Measurements from ENCODE around the gene SLC29A2. TPM values are rescaled to one million over a fixed set of nuclear protein-coding genes. Genes with fewer than 3 reads are reported as not detected.

SLC29A2 gene
- total and polyA plus RNA-seq, 2 donors (not counting 1 experiment from before 2014, with no cell fraction given) = 16.2 to 18.5 TPM

GRCh38 chr11:66339686-66340483 lies 31.7 kb downstream of the SLC29A2 start:
- DNase-seq = no peak
- Histone ChIP-seq H3K4me3 (ENCODE audit: control extremely low read depth in 1 of 5, extremely low read depth in 1 of 5, insufficient read depth in 1 of 5, low read depth in 2 of 5, low read length in 4 of 5) (no peak overlapping the region), H3K79me2 (ENCODE audit: control insufficient read depth, insufficient read depth, low read length) (peaks cover 28% of the 10 kb centered on the region), H3K4me1 (ENCODE audit: control insufficient read depth in 2 of 2, insufficient read depth in 2 of 2, low read length in 2 of 2) (peaks cover 22 to 40% of the 10 kb centered on the region in 2 donors), H3K36me3 (replicated peaks in 1 of 2; ENCODE audit: control extremely low read depth in 1 of 2, control insufficient read depth in 1 of 2, extremely low read depth in 1 of 2, insufficient read depth in 2 of 2, low read length in 1 of 2) (peaks cover 0 to 49% of the 10 kb centered on the region in 2 experiments), H2AFZ (ENCODE audit: insufficient read depth, low read depth, low read length, poor library complexity, severe bottlenecking) (no peak overlapping the region), H3K27me3 (replicated peaks in 1 of 4; ENCODE audit: control extremely low read depth in 1 of 4, control insufficient read depth in 3 of 4, insufficient read depth in 4 of 4, low read length in 3 of 4) (peaks cover 0 to 9% (median 3%) of the 10 kb centered on the region in 4 experiments), H3K9me3 (ENCODE audit: control extremely low read depth in 1 of 3, control insufficient read depth in 2 of 3, insufficient read depth in 1 of 3, low read length in 2 of 3) (no peaks in the 10 kb centered on the region), H3K27ac (ENCODE audit: low read length in 2 of 2) (no peak overlapping the region), H3K9ac (ENCODE audit: low read length) (no peak overlapping the region), H4K20me1 (ENCODE audit: control insufficient read depth, insufficient read depth, low read length, poor library complexity, severe bottlenecking) (peaks cover 53% of the 10 kb centered on the region), H3K4me2 (replicated peaks; ENCODE audit: low read depth, low read length, poor library complexity, severe bottlenecking) (no peak overlapping the region)
- no peak for TF ChIP-seq EZH2 (IDR thresholded peaks at IDR 0.05; ENCODE audit: borderline replicate concordance, insufficient read depth, low read depth, low read length, poor library complexity, severe bottlenecking)
- TF ChIP-seq, protein P1, sequence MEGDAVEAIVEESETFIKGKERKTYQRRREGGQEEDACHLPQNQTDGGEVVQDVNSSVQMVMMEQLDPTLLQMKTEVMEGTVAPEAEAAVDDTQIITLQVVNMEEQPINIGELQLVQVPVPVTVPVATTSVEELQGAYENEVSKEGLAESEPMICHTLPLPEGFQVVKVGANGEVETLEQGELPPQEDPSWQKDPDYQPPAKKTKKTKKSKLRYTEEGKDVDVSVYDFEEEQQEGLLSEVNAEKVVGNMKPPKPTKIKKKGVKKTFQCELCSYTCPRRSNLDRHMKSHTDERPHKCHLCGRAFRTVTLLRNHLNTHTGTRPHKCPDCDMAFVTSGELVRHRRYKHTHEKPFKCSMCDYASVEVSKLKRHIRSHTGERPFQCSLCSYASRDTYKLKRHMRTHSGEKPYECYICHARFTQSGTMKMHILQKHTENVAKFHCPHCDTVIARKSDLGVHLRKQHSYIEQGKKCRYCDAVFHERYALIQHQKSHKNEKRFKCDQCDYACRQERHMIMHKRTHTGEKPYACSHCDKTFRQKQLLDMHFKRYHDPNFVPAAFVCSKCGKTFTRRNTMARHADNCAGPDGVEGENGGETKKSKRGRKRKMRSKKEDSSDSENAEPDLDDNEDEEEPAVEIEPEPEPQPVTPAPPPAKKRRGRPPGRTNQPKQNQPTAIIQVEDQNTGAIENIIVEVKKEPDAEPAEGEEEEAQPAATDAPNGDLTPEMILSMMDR (IDR thresholded peaks at IDR 0.05) = no peak
- Mint-ChIP-seq H3K9me3 (ENCODE audit: insufficient read depth) (no peaks in the 10 kb centered on the region), H3K27ac (no peak overlapping the region), H3K4me1 (peaks cover 41% of the 10 kb centered on the region), H3K4me3 (no peak overlapping the region), H3K27me3 (no peaks in the 10 kb centered on the region)
- no peak for ATAC-seq (ENCODE audit: low read depth)
- ChIA-PET CTCF (interaction anchor here (1.0 to 3.1 kb wide), 3 partner anchors 10 to 46 kb away, joined by 3 to 13 read pairs (median 4); no protein-coding TSS in a partner anchor), POLR2A (interaction anchor here (0.7 kb wide), 1 partner anchor 8 kb away, joined by 3 read pairs; no protein-coding TSS in a partner anchor)
- intact Hi-C loops (cut with micrococcal nuclease) = no loop called here
- WGBS (ENCODE audit: insufficient coverage) = 84% methylated on average over 14 of the region's 14 CpGs

- Histone ChIP-seq H3K79me2 (ENCODE audit: control insufficient read depth, insufficient read depth, low read length) (peaks cover 22% of the 10 kb centered on the region), H3K4me1 (ENCODE audit: control insufficient read depth in 2 of 2, insufficient read depth in 2 of 2, low read length in 2 of 2) (peaks cover 19 to 36% of the 10 kb centered on the region in 2 donors), H4K20me1 (ENCODE audit: control insufficient read depth, insufficient read depth, low read length, poor library complexity, severe bottlenecking) (peaks cover 48% of the 10 kb centered on the region), H3K27me3 (replicated peaks in 1 of 4; ENCODE audit: control extremely low read depth in 1 of 4, control insufficient read depth in 3 of 4, insufficient read depth in 4 of 4, low read length in 3 of 4) (peaks cover 0 to 9% (median 3%) of the 10 kb centered on the region in 4 experiments), H3K36me3 (replicated peaks in 1 of 2; ENCODE audit: control extremely low read depth in 1 of 2, control insufficient read depth in 1 of 2, extremely low read depth in 1 of 2, insufficient read depth in 2 of 2, low read length in 1 of 2) (peaks cover 0 to 49% of the 10 kb centered on the region in 2 experiments), H3K9ac (ENCODE audit: low read length) (no peak overlapping the region), H3K4me2 (replicated peaks; ENCODE audit: low read depth, low read length, poor library complexity, severe bottlenecking) (no peak overlapping the region), H3K9me3 (ENCODE audit: control extremely low read depth in 1 of 3, control insufficient read depth in 2 of 3, insufficient read depth in 1 of 3, low read length in 2 of 3) (no peaks in the 10 kb centered on the region), H3K27ac (ENCODE audit: low read length in 2 of 2) (no peak overlapping the region), H3K4me3 (ENCODE audit: control extremely low read depth in 1 of 5, extremely low read depth in 1 of 5, insufficient read depth in 1 of 5, low read depth in 2 of 5, low read length in 4 of 5) (no peak overlapping the region), H2AFZ (ENCODE audit: insufficient read depth, low read depth, low read length, poor library complexity, severe bottlenecking) (no peak overlapping the region)
- ATAC-seq (ENCODE audit: low read depth) (no peak), DNase-seq (no peak)
- peaks cover 35% of the 10 kb centered on the region for H3K4me1 Mint-ChIP-seq
- H3K9me3 Mint-ChIP-seq (ENCODE audit: insufficient read depth) = no peaks in the 10 kb centered on the region
- WGBS (ENCODE audit: insufficient coverage) = 97% methylated on average over 5 of the region's 6 CpGs
- H3K27me3 Mint-ChIP-seq = no peaks in the 10 kb centered on the region
- CTCF ChIA-PET = interaction anchor here (1.0 kb wide), 1 partner anchor 47 kb away, joined by 3 read pairs; no protein-coding TSS in a partner anchor
- POLR2A ChIA-PET = interaction anchor here (0.7 kb wide), 1 partner anchor 9 kb away, joined by 3 read pairs; no protein-coding TSS in a partner anchor
- intact Hi-C loops (cut with micrococcal nuclease) = no loop called here
- H3K4me3 Mint-ChIP-seq = no peak overlapping the region
- TF ChIP-seq, protein P1 (IDR thresholded peaks at IDR 0.05) = no peak
- TF ChIP-seq EZH2 (IDR thresholded peaks at IDR 0.05; ENCODE audit: borderline replicate concordance, insufficient read depth, low read depth, low read length, poor library complexity, severe bottlenecking) = no peak
- H3K27ac Mint-ChIP-seq = no peak overlapping the region
Observed at GRCh38 chr11:66339162-66339675, 32.3 kb downstream of the SLC29A2 start.

All from B cell (primary cell).